HepG2 (cell line): ENCODE measurements around the gene AFF4. TPM values are rescaled to one million over a fixed set of nuclear protein-coding genes. Genes with fewer than 3 reads are reported as not detected.
A peak's percentile ranks its signal among the peaks of the same experiment; 100 is the strongest.

Source experiments
- BATF2 ChIP-seq: sonication (generic); formaldehyde crosslinking; IDR thresholded peaks from 2 replicates; pipeline ENCODE4 v1.8.0; 2022; ENCODE audit warnings: mild to moderate bottlenecking, missing genetic modification reagents, moderate library complexity
- BCL6 ChIP-seq: IDR thresholded peaks from 2 replicates; pipeline ENCODE4 v1.6.1; 2016; ENCODE audit warnings: missing genetic modification reagents, missing compliant biosample characterization
- CBX2 ChIP-seq, 2 experiments: fragments of 200-600 bp in 1 of 2; sonication (generic); formaldehyde crosslinking in 1 of 2; IDR thresholded peaks; 2 replicates each; pipeline versions ENCODE4 v1.7.0 to v1.8.1; 2018 to 2022; ENCODE audit warnings: low read depth in 2 of 2, low read length in 1 of 2, mild to moderate bottlenecking in 1 of 2, missing genetic modification reagents in 1 of 2
- CSRNP2 ChIP-seq: sonication (generic); formaldehyde crosslinking; conservative IDR thresholded peaks from 2 replicates; pipeline ENCODE4 v1.8.0; 2022; ENCODE audit warnings: low read depth, missing genetic modification reagents
- FUBP1 ChIP-seq: sonication (generic); formaldehyde crosslinking; IDR thresholded peaks from 2 replicates; pipeline ENCODE4 v1.5.1; 2020; ENCODE audit warnings: missing genetic modification reagents, mild to moderate bottlenecking, borderline replicate concordance
- MAX ChIP-seq: IDR thresholded peaks from 2 replicates; pipeline ENCODE4 v1.6.1; 2012; ENCODE audit warnings: inconsistent platforms
- MXD1 ChIP-seq: sonication (generic); formaldehyde crosslinking; IDR thresholded peaks from 2 replicates; pipeline ENCODE4 v1.4.0; 2020; ENCODE audit warnings: mild to moderate bottlenecking, missing genetic modification reagents
- STAT6 ChIP-seq: sonication (generic); formaldehyde crosslinking; IDR thresholded peaks from 2 replicates; pipeline ENCODE4 v1.4.0; 2020; ENCODE audit warnings: missing genetic modification reagents, mild to moderate bottlenecking, borderline replicate concordance
- ZBTB20 ChIP-seq: sonication (generic); formaldehyde crosslinking; IDR thresholded peaks from 2 replicates; pipeline ENCODE4 v1.8.1; 2023; ENCODE audit warnings: missing genetic modification reagents, low read depth, mild to moderate bottlenecking, borderline replicate concordance
- ZFP37 ChIP-seq: sonication (generic); formaldehyde crosslinking; IDR thresholded peaks from 2 replicates; pipeline ENCODE4 v1.4.0; 2020; ENCODE audit warnings: missing genetic modification reagents, borderline replicate concordance
- ZFP82 ChIP-seq: sonication (generic); formaldehyde crosslinking; IDR thresholded peaks from 2 replicates; pipeline ENCODE4 v1.5.1; 2020; ENCODE audit warnings: mild to moderate bottlenecking, missing genetic modification reagents, borderline replicate concordance
- ZMYM3 ChIP-seq: sonication (generic); formaldehyde crosslinking; IDR thresholded peaks from 2 replicates; pipeline ENCODE4 v1.5.1; 2020; ENCODE audit warnings: mild to moderate bottlenecking, missing genetic modification reagents
- ZNF329 ChIP-seq: sonication (generic); formaldehyde crosslinking; IDR thresholded peaks from 2 replicates; pipeline ENCODE4 v1.9.0; 2021; ENCODE audit warnings: low read depth, mild to moderate bottlenecking, missing genetic modification reagents
- ZNF543 ChIP-seq: sonication (generic); formaldehyde crosslinking; IDR thresholded peaks from 2 replicates; pipeline ENCODE4 v1.4.0; 2020; ENCODE audit warnings: mild to moderate bottlenecking, missing genetic modification reagents
- ZNF709 ChIP-seq: sonication (generic); formaldehyde crosslinking; IDR thresholded peaks from 2 replicates; pipeline ENCODE4 v1.5.0; 2020; ENCODE audit warnings: mild to moderate bottlenecking, missing genetic modification reagents
- ZXDC ChIP-seq: sonication (generic); formaldehyde crosslinking; IDR thresholded peaks from 2 replicates; pipeline ENCODE4 v1.5.0; 2020; ENCODE audit warnings: mild to moderate bottlenecking, missing genetic modification reagents
- polyA plus RNA-seq, 8 experiments: library from polyadenylated mRNA; depleted of rRNA in 3 of 8; stranded (reverse) in 7 of 8; unstranded in 1 of 8; fragments of >200 nt; fragmentation: Illumina TruSeq in 4 of 8; extraction: Trizol in 4 of 8; gene quantifications; 2 replicates each; pipeline versions ENCODE4 v1.2.1 to v1.2.3, GENCODE V29; 2011 to 2016; ENCODE audit warnings: low read depth in 4 of 8, missing spikeins in 1 of 8, mixed read lengths in 1 of 8; ENCODE audit not compliant: insufficient read depth in 1 of 8
- total RNA-seq, 5 experiments: library from RNA; depleted of rRNA; stranded (reverse); fragments of >200 nt; fragmentation: Illumina TruSeq; extraction: Trizol; gene quantifications; 2 replicates each; pipeline ENCODE4 v1.2.3, GENCODE V29; 2016; ENCODE audit warnings: low read depth in 1 of 5

Gene AFF4
- total and polyA plus RNA-seq, 2 of the 13 experiments (the other 11 are each of a cell fraction or from before 2014, with no cell fraction given), result 22.1 to 25.5 TPM

- TF ChIP-seq BATF2 (CRISPR knock-in tag) (peak; percentile 77; the same call in 1 of the 2 replicates), ZFP82 (CRISPR knock-in tag) (no peak), MXD1 (no peak), ZBTB20 (CRISPR knock-in tag) (peak; percentile 50; the same call in 1 of the 2 replicates), ZNF543 (CRISPR knock-in tag) (peak; percentile 64; the same call in 1 of the 2 replicates), ZMYM3 (CRISPR knock-in tag) (no peak), BCL6 (CRISPR knock-in tag) (peak; percentile 80), ZXDC (CRISPR knock-in tag) (no peak), ZNF329 (CRISPR knock-in tag) (0 out of 2 replicates have a peak, but pooled peaks have one; percentile 45), CSRNP2 (CRISPR knock-in tag) (peak; percentile 85; the same call in 1 of the 2 replicates), MAX (peak; percentile 93), ZNF709 (CRISPR knock-in tag) (peak; percentile 76; the same call in 1 of the 2 replicates), CBX2 (IDR thresholded peaks at IDR 0.05; ENCODE audit: low read depth, low read length) (no peak), CBX2 (CRISPR knock-in tag; IDR thresholded peaks at IDR 0.05; ENCODE audit: low read depth) (no peak), FUBP1 (CRISPR knock-in tag) (no peak), ZFP37 (CRISPR knock-in tag) (0 out of 2 replicates have a peak, but pooled peaks have one; percentile 21), STAT6 (CRISPR knock-in tag) (peak; percentile 87; the same call in 1 of the 2 replicates)
These were observed 90.1 kb downstream of the AFF4 start, which contains the start of gene LEAP2 (continued) for GRCh38 chr5:132873119-132873929.
